Neuronal stem cell (in vitro differentiated cells): Measurements from ENCODE around the gene FLYWCH1.

Experiments used
- DNase-seq: peaks from one replicate; pipeline ENCODE4 v3.0.0-alpha.2; 2013; ENCODE audit warnings: low spot score
- H2AFZ ChIP-seq: one replicate; pipeline ENCODE4 v1.6.1; 2013; ENCODE audit warnings: mild to moderate bottlenecking, low read length, inconsistent platforms
- H2AK5ac ChIP-seq: 2 replicates; pipeline ENCODE4 v1.6.1; 2013; ENCODE audit warnings: low read depth, mild to moderate bottlenecking, inconsistent platforms, low read length, moderate library complexity, mixed read lengths
- H2BK120ac ChIP-seq: 2 replicates; pipeline ENCODE4 v1.6.1; 2013; ENCODE audit warnings: low read depth, mild to moderate bottlenecking, inconsistent platforms, low read length, moderate library complexity, mixed read lengths
- H2BK12ac ChIP-seq: one replicate; pipeline ENCODE4 v1.6.1; 2013; ENCODE audit warnings: low read length, inconsistent platforms
- H2BK15ac ChIP-seq: 2 replicates; pipeline ENCODE4 v1.6.1; 2013; ENCODE audit warnings: mild to moderate bottlenecking, low read length, inconsistent platforms, mixed read lengths
- H2BK5ac ChIP-seq: one replicate; pipeline ENCODE4 v1.6.1; 2013; ENCODE audit warnings: inconsistent platforms, mild to moderate bottlenecking, low read length, moderate library complexity
- H3K14ac ChIP-seq: one replicate; pipeline ENCODE4 v1.6.1; 2013; ENCODE audit warnings: low read length, inconsistent platforms
- H3K18ac ChIP-seq: 2 replicates; pipeline ENCODE4 v1.6.1; 2013; ENCODE audit warnings: low read length, inconsistent platforms
- H3K23ac ChIP-seq: 2 replicates; pipeline ENCODE4 v1.6.1; 2013; ENCODE audit warnings: low read depth, mild to moderate bottlenecking, mixed read lengths, low read length, inconsistent platforms; ENCODE audit not compliant: poor library complexity
- H3K27ac ChIP-seq: replicated peaks from 3 replicates; pipeline ENCODE4 v1.5.1; 2013; ENCODE audit warnings: low read length, inconsistent platforms
- H3K27me3 ChIP-seq, 3 experiments: 2 replicates each; pipeline ENCODE4 v1.6.1; 2013; ENCODE audit warnings: low read length in 3 of 3, mild to moderate bottlenecking in 2 of 3, inconsistent platforms in 1 of 3, low read depth in 1 of 3, mixed read lengths in 1 of 3, moderate library complexity in 1 of 3; ENCODE audit not compliant: control insufficient read depth in 3 of 3, insufficient read depth in 3 of 3
- H3K36me3 ChIP-seq, 2 donors: replicated peaks in 1 of 2; 2 replicates each; pipeline ENCODE4 v1.6.1; 2013; ENCODE audit warnings: low read length in 2 of 2; ENCODE audit not compliant: control insufficient read depth in 2 of 2, insufficient read depth in 2 of 2
- H3K4ac ChIP-seq: 2 replicates; pipeline ENCODE4 v1.6.1; 2013; ENCODE audit warnings: inconsistent platforms, mild to moderate bottlenecking, low read length, moderate library complexity
- H3K4me1 ChIP-seq, 2 donors: 1 replicate in 1 of 2; 2 replicates in 1 of 2; pipeline ENCODE4 v1.6.1; 2013; ENCODE audit warnings: low read length in 2 of 2, low read depth in 1 of 2; ENCODE audit not compliant: control insufficient read depth in 2 of 2, insufficient read depth in 1 of 2
- H3K4me2 ChIP-seq: one replicate; pipeline ENCODE4 v1.6.1; 2013; ENCODE audit warnings: mild to moderate bottlenecking, low read length, inconsistent platforms; ENCODE audit not compliant: insufficient read depth, poor library complexity, severe bottlenecking
- H3K4me3 ChIP-seq, 2 donors: 2 replicates each; pipeline ENCODE4 v1.5.1; 2013; ENCODE audit warnings: low read length in 2 of 2, mild to moderate bottlenecking in 2 of 2, inconsistent platforms in 1 of 2, moderate library complexity in 1 of 2
- H3K79me1 ChIP-seq: one replicate; pipeline ENCODE4 v1.6.1; 2013; ENCODE audit warnings: low read depth, mild to moderate bottlenecking, inconsistent platforms, low read length, moderate library complexity
- H3K9ac ChIP-seq: one replicate; pipeline ENCODE4 v1.6.1; 2013; ENCODE audit warnings: mild to moderate bottlenecking, low read depth, low read length, inconsistent platforms; ENCODE audit not compliant: poor library complexity
- H3K9me3 ChIP-seq, 2 donors: replicated peaks in 1 of 2; 2 replicates each; pipeline versions ENCODE3 to v1.6.1; 2013; ENCODE audit warnings: low read length in 2 of 2, mild to moderate bottlenecking in 2 of 2, inconsistent platforms in 1 of 2, low read depth in 1 of 2, mixed read lengths in 1 of 2, moderate library complexity in 1 of 2; ENCODE audit not compliant: control insufficient read depth in 2 of 2, insufficient read depth in 1 of 2
- H4K8ac ChIP-seq: one replicate; pipeline ENCODE4 v1.6.1; 2013; ENCODE audit warnings: low read depth, mild to moderate bottlenecking, inconsistent platforms, low read length, moderate library complexity
- H4K91ac ChIP-seq: one replicate; pipeline ENCODE4 v1.6.1; 2013; ENCODE audit warnings: low read length, low read depth, mild to moderate bottlenecking, inconsistent platforms; ENCODE audit not compliant: poor library complexity
- WGBS, 2 donors: extraction: QIAGEN DNeasy Blood & Tissue Kit; methylation state at CpG; one replicate each; pipeline ENCODE4 v1.1.7; 2013; ENCODE audit warnings: missing lambda C conversion rate in 2 of 2, mixed read lengths in 1 of 2; ENCODE audit not compliant: insufficient read length in 2 of 2, insufficient replicate concordance in 1 of 2; ENCODE audit errors: extremely low coverage in 2 of 2; 5-methylcytosine and 5-hydroxymethylcytosine counted together

FLYWCH1 gene

DNA sequence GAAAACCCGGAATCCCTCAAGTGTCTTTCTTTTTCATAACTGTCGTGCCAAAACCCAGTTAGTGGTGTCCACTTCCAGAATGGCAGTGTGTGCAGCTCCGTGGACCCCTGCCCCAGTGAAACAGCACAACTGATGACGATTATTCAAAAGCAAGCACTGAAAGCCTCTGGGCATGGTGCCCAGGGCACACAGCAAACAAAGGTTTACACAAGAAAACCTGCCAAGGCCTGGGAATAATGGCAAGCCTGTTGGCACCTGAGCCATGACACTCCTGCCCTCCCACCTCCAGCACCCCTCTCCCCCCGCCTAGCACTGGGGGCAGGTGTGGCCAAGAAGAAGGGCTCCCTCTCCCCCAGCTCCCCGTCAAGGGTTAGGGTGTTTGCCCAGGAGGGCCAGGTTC lies 65.7 kb downstream of the FLYWCH1 start:
- no peak for DNase-seq
- H3K14ac ChIP-seq: no peak overlapping the region
- no peak overlapping the region for H3K4me2 ChIP-seq
- H2BK15ac ChIP-seq: no peak overlapping the region
- no peak overlapping the region for H3K27ac ChIP-seq
- H3K18ac ChIP-seq: no peak overlapping the region
- H2BK12ac ChIP-seq: no peak overlapping the region
- no CpG with 5 or more reads among the region's 6 CpGs for WGBS, 2 donors
- peaks cover 14 to 18% of the 10 kb centered on the region in 2 donors for H3K4me1 ChIP-seq
- no peak overlapping the region for H2BK5ac ChIP-seq
- peaks cover 0 to 3% (median 0%) of the 10 kb centered on the region in 3 experiments for H3K27me3 ChIP-seq
- no peak overlapping the region for H3K23ac ChIP-seq
- H4K91ac ChIP-seq: no peak overlapping the region
- H2AK5ac ChIP-seq: no peak overlapping the region
- H3K9me3 ChIP-seq: no peaks in the 10 kb centered on the region
- no peak overlapping the region for H4K8ac ChIP-seq
- peaks cover 9% of the 10 kb centered on the region for H3K79me1 ChIP-seq
- no peak overlapping the region for H2AFZ ChIP-seq
- H3K36me3 ChIP-seq: peaks cover 26 to 63% of the 10 kb centered on the region in 2 donors
- H3K4me3 ChIP-seq: no peak overlapping the region
- no peak overlapping the region for H3K4ac ChIP-seq
- no peak overlapping the region for H3K9ac ChIP-seq
- H2BK120ac ChIP-seq: no peak overlapping the region

GRCh38 chr16:2979669-2980226 lies 68.0 kb downstream of the FLYWCH1 start:
- H3K36me3 ChIP-seq: peaks cover 13 to 40% of the 10 kb centered on the region in 2 donors
- peak overlapping the region; percentile 100 for H3K23ac ChIP-seq
- H3K9me3 ChIP-seq: no peaks in the 10 kb centered on the region
- peak overlapping the region; percentile 63 for H2AK5ac ChIP-seq
- H3K9ac ChIP-seq: peak overlapping the region; percentile 91
- DNase-seq: no peak
- H4K91ac ChIP-seq: peak overlapping the region; percentile 53
- H2AFZ ChIP-seq: peak overlapping the region; percentile 85
- peaks cover 0 to 8% (median 0%) of the 10 kb centered on the region in 3 experiments for H3K27me3 ChIP-seq
- H2BK12ac ChIP-seq: no peak overlapping the region
- H3K79me1 ChIP-seq: peaks cover 9% of the 10 kb centered on the region
- H3K14ac ChIP-seq: peak overlapping the region; percentile 94
- peak overlapping the region; percentile 90 for H2BK5ac ChIP-seq
- no peak overlapping the region for H3K27ac ChIP-seq
- H2BK15ac ChIP-seq: peak overlapping the region; percentile 94
- peak overlapping the region; percentile 83 for H3K18ac ChIP-seq
- H2BK120ac ChIP-seq: no peak overlapping the region
- no peak overlapping the region for H4K8ac ChIP-seq
- WGBS, 2 donors: no CpG with 5 or more reads among the region's 43 CpGs
- peaks cover 14 to 20% of the 10 kb centered on the region in 2 donors for H3K4me1 ChIP-seq
- peak overlapping the region; percentile 87 to 95 for H3K4me3 ChIP-seq
- peak overlapping the region; percentile 93 for H3K4me2 ChIP-seq
- H3K4ac ChIP-seq: no peak overlapping the region

DNA sequence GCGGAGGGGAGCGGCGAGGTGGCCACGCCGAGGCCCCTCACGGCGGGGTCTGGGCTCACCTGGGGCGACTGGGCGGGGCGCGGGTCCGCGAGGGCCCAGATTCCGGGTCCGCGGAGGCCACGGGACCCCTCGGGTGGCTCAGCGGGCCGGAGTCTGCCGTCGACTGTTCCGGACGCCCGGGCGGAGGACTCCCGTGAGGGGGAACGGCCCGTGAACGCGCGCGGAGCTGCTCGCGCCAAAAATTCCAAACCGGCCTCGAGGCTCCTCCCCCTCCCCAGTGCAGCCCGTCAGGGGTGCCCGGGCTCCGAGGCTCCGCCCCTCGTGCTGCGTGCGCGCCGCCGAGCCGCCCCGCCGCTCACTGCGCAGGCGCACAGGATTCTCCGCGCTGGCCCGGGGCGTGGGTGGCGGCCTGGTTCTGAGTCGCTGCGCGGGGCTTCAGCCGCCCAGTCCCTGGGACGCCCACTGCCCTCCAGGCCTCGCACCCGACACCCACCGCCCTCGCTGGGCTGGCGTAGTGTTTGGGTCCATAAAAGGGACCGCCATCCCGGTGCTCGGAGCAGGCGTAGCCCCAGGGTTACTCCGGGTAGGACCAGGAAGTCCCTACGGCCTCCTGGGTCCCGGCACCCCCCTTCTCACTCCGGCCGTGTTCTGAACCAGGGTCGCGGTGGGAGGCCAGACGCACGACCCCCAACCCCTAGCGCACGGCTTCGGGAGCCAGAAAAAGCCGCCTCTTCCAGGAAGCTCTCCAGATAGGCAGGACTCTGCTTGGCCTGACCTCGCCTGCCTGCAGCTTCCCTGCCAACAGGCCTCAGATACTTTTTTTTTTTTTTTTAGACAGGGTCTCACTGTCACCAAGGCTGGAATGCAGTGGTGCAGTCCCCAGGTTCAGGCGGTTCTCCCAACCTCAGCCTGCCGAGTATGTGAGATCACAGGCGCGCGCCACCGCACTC lies 68.8 kb downstream of the FLYWCH1 start, which contains the start of gene PKMYT1:
Gene PKMYT1 (minus strand): TSS at position 220 of the 950 bp plus-strand sequence. CDS start 789 bp downstream, outside the sequence.
- H2BK12ac ChIP-seq: peak within 1 kb of the TSS; percentile 41
- H3K4me3 ChIP-seq: peak within 1 kb of the TSS; percentile 87 to 95
- peaks cover 9% of the 10 kb centered on the region for H3K79me1 ChIP-seq
- H2BK15ac ChIP-seq: peak within 1 kb of the TSS; percentile 94
- H3K4me2 ChIP-seq: peak within 1 kb of the TSS; percentile 93
- peak within 1 kb of the TSS; percentile 72 for H2BK120ac ChIP-seq
- H3K36me3 ChIP-seq: peaks cover 6 to 33% of the 10 kb centered on the region in 2 donors
- no CpG with 5 or more reads among the region's 91 CpGs for WGBS, 2 donors
- peak within 1 kb of the TSS; percentile 65 for H4K8ac ChIP-seq
- peak within 1 kb of the TSS; percentile 100 for H3K23ac ChIP-seq
- peak within 1 kb of the TSS; percentile 85 for H2AFZ ChIP-seq
- peak within 1 kb of the TSS; percentile 90 for H2BK5ac ChIP-seq
- peak; percentile 87 for DNase-seq
- peak within 1 kb of the TSS; percentile 96 for H2AK5ac ChIP-seq
- H3K14ac ChIP-seq: peak within 1 kb of the TSS; percentile 94
- H4K91ac ChIP-seq: peak within 1 kb of the TSS; percentile 53
- no peaks in the 10 kb centered on the region for H3K9me3 ChIP-seq
- peaks cover 0 to 12% (median 0%) of the 10 kb centered on the region in 3 experiments for H3K27me3 ChIP-seq
- H3K4ac ChIP-seq: peak within 1 kb of the TSS; percentile 37
- peak within 1 kb of the TSS; percentile 81 for H3K27ac ChIP-seq
- peak within 1 kb of the TSS; percentile 98 for H3K9ac ChIP-seq
- peaks cover 14 to 20% of the 10 kb centered on the region in 2 donors for H3K4me1 ChIP-seq
- peak within 1 kb of the TSS; percentile 99 for H3K18ac ChIP-seq
